GM12891 (cell line): ENCODE results near the gene BCDIN3D.

Source experiments
- PAX5 ChIP-seq: IDR thresholded peaks from 2 replicates; pipeline ENCODE4 v1.6.1; 2011; ENCODE audit warnings: low read length, moderate library complexity, mild to moderate bottlenecking; ENCODE audit not compliant: insufficient read depth, severe bottlenecking
- POLR2A ChIP-seq: IDR thresholded peaks from 2 replicates; pipeline ENCODE4 v1.6.1; 2011; ENCODE audit warnings: low read depth, low read length, control low read depth
- POLR2AphosphoS5 ChIP-seq: IDR thresholded peaks from 2 replicates; pipeline ENCODE4 v1.6.1; 2011; ENCODE audit warnings: low read depth, low read length, control low read depth
- SPI1 ChIP-seq: IDR thresholded peaks from 2 replicates; pipeline ENCODE4 v1.6.1; 2011; ENCODE audit warnings: low read depth, low read length, control low read depth
- TAF1 ChIP-seq: IDR thresholded peaks from 2 replicates; pipeline ENCODE4 v1.6.1; 2011; ENCODE audit warnings: low read depth, low read length, control low read depth

DNA sequence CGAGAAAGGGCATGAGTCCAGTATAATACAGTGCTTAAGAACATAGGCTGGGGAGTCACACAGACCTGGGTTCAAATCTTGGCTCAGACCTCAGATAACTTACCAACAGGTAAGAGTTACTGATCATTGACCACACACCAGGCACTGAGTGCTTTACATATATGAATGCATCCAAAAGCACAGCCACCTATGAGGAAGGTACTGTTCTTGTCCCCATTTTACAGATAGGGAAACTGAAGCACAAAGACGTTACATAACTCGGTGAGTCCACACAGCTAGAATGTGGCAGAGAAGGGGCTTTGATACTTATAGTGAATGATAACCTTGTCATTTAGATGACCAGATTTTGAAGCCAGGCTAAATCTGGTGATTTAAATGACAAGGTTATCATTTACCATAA lies 33.2 kb upstream of the BCDIN3D start:
- TF ChIP-seq POLR2AphosphoS5 (no peak), POLR2A (no peak), TAF1 (no peak), SPI1 (no peak), PAX5 (no peak)
